ENCODE data around the gene IRF7.

Gene IRF7

GRCh38 chr11:581342-581741 is 34.4 kb downstream of the IRF7 start:
- DNase-seq (ENCODE audit: low read depth): no peak

GRCh38 chr11:579830-580601 is 35.7 kb downstream of the IRF7 start:
- DNase-seq (ENCODE audit: low read depth): peak; percentile 90

- DNase-seq (ENCODE audit: low read depth): no peak
Measured at GRCh38 chr11:578276-579035, 37.3 kb downstream of the IRF7 start.

GRCh38 chr11:577611-577894 is 38.2 kb downstream of the IRF7 start:
- DNase-seq (ENCODE audit: low read depth): no peak

GRCh38 chr11:576811-577610 is 38.7 kb downstream of the IRF7 start:
- DNase-seq (ENCODE audit: low read depth): no peak

- DNase-seq (ENCODE audit: low read depth): peak; percentile 91
Measured at GRCh38 chr11:575996-576768, 39.6 kb downstream of the IRF7 start, which contains the start of gene PHRF1. TSS of gene PHRF1 (plus strand) at chr11:576470. CDS start at chr11:581513, 5,043 bp downstream.

- no peak for DNase-seq (ENCODE audit: low read depth)
Measured at GRCh38 chr11:575313-575995, 40.3 kb downstream of the IRF7 start.

- DNase-seq (ENCODE audit: low read depth): no peak
Measured at GRCh38 chr11:574632-575312, 41.0 kb downstream of the IRF7 start.

GRCh38 chr11:574031-574570 is 41.6 kb downstream of the IRF7 start:
- peak; percentile 64 for DNase-seq (ENCODE audit: low read depth)

- DNase-seq (ENCODE audit: low read depth): no peak
Measured at GRCh38 chr11:573146-573759, 42.5 kb downstream of the IRF7 start.

GRCh38 chr11:571802-572185 is 44.0 kb downstream of the IRF7 start:
- DNase-seq (ENCODE audit: low read depth): no peak

- no peak for DNase-seq (ENCODE audit: low read depth)
Measured at GRCh38 chr11:569158-569885, 46.4 kb downstream of the IRF7 start.

GRCh38 chr11:568306-569157 is 47.2 kb downstream of the IRF7 start:
- peak; percentile 83 for DNase-seq (ENCODE audit: low read depth)

- no peak for DNase-seq (ENCODE audit: low read depth)
Measured at GRCh38 chr11:567629-568292, 48.0 kb downstream of the IRF7 start.

GRCh38 chr11:567011-567628 is 48.6 kb downstream of the IRF7 start:
- DNase-seq (ENCODE audit: low read depth): no peak

GRCh38 chr11:565921-566509 is 49.7 kb downstream of the IRF7 start:
- DNase-seq (ENCODE audit: low read depth): no peak
